Measurements from ENCODE around the gene SCARF2.

The SCARF2 gene

DNA sequence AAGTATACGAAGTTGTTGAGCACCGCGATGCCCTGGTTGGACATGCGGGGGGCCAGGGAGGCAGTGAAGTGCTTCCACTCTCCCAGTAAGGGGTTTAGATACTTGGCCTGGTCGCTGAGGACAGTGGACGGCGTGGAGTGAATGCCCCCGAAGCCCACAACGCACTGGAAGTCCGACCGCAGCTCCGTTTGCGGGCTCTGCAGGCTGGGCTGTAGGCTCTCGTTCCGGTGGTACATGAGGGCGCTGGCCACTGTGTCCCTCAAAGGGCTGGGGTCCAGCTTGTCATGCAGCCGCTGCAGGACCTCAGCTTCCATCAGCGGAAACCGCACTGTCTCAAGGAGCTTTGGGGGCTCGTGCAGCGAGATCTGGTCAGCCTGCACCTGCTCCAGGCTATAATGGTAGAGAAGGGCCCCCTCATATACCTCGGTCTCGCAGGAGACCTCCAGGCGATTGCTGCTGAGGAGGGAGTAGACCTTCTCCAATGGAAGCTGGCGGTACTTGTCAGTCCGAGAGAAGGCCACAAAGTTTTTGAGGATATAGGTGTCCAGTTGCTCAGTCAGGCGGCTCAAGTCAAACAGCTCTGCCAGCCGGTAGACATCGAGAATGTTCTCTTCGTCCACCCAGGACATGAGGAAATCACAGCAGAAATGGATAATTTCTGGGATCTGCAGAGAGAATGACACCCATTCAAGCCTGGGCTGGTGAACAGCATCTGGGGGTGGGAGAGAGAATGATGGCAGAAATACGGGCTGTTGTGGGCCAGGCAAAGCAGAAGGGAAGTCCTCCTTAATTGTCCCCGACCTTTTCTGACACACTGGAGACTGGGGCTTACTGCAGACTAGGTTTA is 27.5 kb upstream of the SCARF2 start:
- TF ChIP-seq, protein P1, sequence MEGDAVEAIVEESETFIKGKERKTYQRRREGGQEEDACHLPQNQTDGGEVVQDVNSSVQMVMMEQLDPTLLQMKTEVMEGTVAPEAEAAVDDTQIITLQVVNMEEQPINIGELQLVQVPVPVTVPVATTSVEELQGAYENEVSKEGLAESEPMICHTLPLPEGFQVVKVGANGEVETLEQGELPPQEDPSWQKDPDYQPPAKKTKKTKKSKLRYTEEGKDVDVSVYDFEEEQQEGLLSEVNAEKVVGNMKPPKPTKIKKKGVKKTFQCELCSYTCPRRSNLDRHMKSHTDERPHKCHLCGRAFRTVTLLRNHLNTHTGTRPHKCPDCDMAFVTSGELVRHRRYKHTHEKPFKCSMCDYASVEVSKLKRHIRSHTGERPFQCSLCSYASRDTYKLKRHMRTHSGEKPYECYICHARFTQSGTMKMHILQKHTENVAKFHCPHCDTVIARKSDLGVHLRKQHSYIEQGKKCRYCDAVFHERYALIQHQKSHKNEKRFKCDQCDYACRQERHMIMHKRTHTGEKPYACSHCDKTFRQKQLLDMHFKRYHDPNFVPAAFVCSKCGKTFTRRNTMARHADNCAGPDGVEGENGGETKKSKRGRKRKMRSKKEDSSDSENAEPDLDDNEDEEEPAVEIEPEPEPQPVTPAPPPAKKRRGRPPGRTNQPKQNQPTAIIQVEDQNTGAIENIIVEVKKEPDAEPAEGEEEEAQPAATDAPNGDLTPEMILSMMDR (conservative IDR thresholded peaks at IDR 0.05; ENCODE audit: low read depth, low read length) = no peak
- DNase-seq (ENCODE audit: low read depth) = no peak
- H3K4me3 ChIP-seq (ENCODE audit: low read length) = no peak overlapping the region

DNA sequence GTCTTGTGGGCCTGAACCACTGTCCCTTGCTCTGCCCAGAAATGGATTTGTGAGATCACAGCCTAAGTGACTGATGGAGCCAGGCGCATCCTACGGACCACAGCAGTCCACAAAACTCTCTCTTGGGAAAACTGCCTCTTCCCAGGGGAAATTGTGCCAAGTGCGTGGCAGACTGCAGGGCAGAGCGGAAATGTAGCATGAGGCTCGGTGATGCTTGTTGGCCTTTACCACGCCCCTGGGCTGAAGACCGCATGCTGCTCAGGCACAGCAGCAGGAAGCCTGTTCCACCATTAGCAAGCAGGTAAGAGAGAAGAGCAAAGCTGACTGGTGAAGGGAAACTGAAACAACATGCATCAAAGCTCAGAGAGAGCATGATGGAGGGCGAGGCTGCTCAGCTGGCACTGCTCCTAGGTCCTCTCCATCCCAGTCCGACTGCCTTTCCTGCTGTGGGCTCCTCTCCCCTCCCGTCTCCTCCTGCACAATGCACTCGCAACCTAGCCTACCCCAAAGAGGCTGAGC is 26.5 kb upstream of the SCARF2 start:
- TF ChIP-seq, protein P1 (conservative IDR thresholded peaks at IDR 0.05; ENCODE audit: low read depth, low read length) = no peak
- DNase-seq (ENCODE audit: low read depth) = no peak
- no peak overlapping the region for H3K4me3 ChIP-seq (ENCODE audit: low read length)

DNA sequence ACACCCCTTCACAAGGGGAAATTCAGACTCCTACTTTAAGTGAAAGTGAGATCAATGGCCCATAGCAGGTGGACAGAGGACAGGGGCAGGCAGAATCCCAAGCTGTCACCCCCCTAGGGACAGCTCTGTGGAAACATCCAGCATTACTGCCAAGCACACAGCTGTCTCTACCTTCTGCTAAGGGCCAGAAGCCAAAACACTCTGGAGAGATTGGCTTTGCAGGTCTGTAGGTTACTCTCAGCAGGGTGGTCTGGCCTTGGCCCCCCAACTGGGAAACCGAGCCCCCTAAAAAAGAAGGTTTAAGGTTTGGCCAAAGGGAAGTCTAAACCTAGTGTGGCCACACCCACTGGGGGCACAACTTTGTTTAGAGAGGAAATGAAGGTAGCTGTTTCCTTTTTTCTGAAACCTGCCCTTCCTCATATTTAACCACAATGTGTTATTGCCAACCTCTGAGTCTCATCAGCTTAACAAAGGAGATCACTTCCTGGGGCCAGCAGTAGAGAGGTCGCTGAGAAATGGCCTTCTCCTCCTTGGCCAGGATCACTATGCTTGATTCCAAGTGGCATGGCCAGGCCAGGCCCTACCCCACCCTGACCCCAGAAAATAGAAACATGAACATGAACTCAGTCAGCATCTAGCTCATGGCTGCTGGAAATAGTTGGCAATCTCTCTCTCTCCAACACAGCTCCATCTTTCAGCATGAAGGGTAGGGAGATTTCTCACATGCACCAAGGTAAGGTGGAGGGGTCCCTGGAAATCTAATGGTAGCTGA is 25.9 kb upstream of the SCARF2 start:
- DNase-seq (ENCODE audit: low read depth) = no peak
- TF ChIP-seq, protein P1 (conservative IDR thresholded peaks at IDR 0.05; ENCODE audit: low read depth, low read length) = no peak
- H3K4me3 ChIP-seq (ENCODE audit: low read length) = no peak overlapping the region

DNA sequence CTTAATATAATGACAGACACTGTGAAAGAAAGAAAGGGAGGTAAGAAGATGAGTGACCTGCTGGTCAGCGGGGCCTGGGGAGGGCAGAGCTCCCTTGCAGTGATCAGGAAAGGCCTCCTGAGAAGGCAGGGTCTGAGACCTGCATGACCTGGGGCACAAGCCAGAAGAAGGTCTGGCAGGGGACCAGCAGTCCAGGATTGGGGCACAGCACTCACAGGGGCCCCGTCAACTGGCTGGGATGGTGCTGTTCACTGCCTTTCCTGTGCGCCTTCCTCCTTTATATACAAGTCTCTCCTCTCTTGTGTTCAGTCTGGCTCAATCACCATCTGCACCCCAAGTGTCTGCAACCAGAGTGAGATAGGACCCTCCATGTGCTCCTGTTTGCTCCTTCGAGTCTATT is 22.2 kb upstream of the SCARF2 start:
- no peak overlapping the region for H3K4me3 ChIP-seq (ENCODE audit: low read length)
- no peak for DNase-seq (ENCODE audit: low read depth)
- TF ChIP-seq, protein P1 (conservative IDR thresholded peaks at IDR 0.05; ENCODE audit: low read depth, low read length) = no peak

DNA sequence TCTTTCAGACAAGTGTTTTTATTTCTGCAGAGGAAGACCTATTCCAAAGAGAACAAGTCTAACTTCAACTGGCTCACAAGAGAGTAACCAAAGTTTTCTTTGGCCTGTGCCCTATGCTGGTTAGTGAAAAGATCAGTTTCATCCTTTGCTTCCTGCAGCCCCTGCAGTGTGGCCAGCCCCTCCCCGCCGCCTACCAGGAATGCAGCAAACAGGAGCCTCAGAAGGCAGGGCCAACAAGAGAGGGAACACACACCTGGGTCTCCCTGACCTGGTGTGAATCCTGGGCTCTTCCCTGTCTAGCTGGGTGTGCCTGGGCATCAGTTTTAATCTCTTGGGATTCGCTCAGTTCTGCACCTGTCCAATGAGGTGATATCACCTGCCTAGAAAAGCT is 21.5 kb upstream of the SCARF2 start:
- TF ChIP-seq, protein P1 (conservative IDR thresholded peaks at IDR 0.05; ENCODE audit: low read depth, low read length) = no peak
- no peak overlapping the region for H3K4me3 ChIP-seq (ENCODE audit: low read length)
- no peak for DNase-seq (ENCODE audit: low read depth)

DNA sequence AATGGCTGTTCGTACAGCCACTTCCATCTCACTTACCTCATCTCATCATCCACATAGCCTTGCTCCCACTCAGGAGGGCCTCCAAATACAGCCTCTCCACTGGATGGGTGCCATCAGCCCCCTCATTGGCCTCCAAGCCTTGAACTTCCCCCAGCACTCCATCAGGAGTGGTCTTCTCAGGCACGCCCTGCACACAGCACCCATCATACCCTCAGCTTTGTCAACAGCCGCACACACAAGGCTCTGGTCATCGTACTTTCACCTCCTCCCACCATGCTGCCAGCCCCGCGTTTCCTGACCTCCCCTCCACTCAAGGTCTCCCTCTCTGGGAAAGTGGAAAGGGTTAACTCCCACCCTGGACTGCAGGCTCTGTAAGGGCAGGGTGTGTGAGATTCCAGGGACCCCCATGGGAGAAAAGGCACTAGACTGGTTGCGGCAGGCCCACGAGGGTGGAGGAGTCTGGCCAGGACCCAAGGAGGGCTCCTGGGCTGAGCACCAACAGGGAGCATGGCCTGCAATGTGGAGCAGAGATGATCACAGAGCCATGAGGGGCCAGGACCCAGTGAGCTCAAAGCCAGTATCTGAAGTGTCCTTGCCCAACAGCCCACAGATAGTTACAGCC is 21.0 kb upstream of the SCARF2 start:
- TF ChIP-seq, protein P1 (conservative IDR thresholded peaks at IDR 0.05; ENCODE audit: low read depth, low read length) = no peak
- H3K4me3 ChIP-seq (ENCODE audit: low read length) = no peak overlapping the region
- DNase-seq (ENCODE audit: low read depth) = no peak

All from retinal pigment epithelial cell (primary cell).